Smooth muscle cell (in vitro differentiated cells): ENCODE results near the gene SERPINB10. TPM values are rescaled to one million over a fixed set of nuclear protein-coding genes. Genes with fewer than 3 reads are reported as not detected.

Source experiments
- DNase-seq: peaks from one replicate; lab custom pipeline; 2025; ENCODE audit not compliant: unreplicated experiment; lab: John Stamatoyannopoulos, UW
- H2AFZ ChIP-seq: fragments of 200-600 bp; sonication (generic); 2 replicates; pipeline ENCODE4 v1.6.0; 2016; ENCODE audit warnings: antibody characterized with exemption, low read depth, mild to moderate bottlenecking
- H3F3A ChIP-seq: fragments of 200-600 bp; sonication (generic); 2 replicates; pipeline ENCODE4 v1.6.0; 2017; ENCODE audit warnings: antibody characterized with exemption, low read depth
- H3K27ac ChIP-seq: fragments of 200-600 bp; sonication (generic); 2 replicates; pipeline ENCODE4 v1.5.1; 2016; ENCODE audit warnings: low read depth, mild to moderate bottlenecking
- H3K27me3 ChIP-seq: fragments of 200-600 bp; sonication (generic); 2 replicates; pipeline ENCODE4 v1.6.1; 2016; ENCODE audit warnings: low read depth, mild to moderate bottlenecking
- H3K36me3 ChIP-seq: fragments of 200-600 bp; sonication (generic); 2 replicates; pipeline ENCODE4 v1.5.1; 2016; ENCODE audit warnings: low read depth
- H3K4me1 ChIP-seq: fragments of 200-600 bp; sonication (generic); 2 replicates; pipeline ENCODE4 v1.5.1; 2016; ENCODE audit warnings: low read depth
- H3K4me2 ChIP-seq: fragments of 200-600 bp; sonication (generic); 2 replicates; pipeline ENCODE4 v1.6.0; 2016; ENCODE audit warnings: mild to moderate bottlenecking
- H3K4me3 ChIP-seq: fragments of 200-600 bp; sonication (generic); 2 replicates; pipeline ENCODE4 v1.5.1; 2016; ENCODE audit warnings: mild to moderate bottlenecking
- H3K79me2 ChIP-seq: fragments of 200-600 bp; sonication (generic); 2 replicates; pipeline ENCODE4 v1.6.0; 2016; ENCODE audit warnings: low read depth, mild to moderate bottlenecking
- H3K9ac ChIP-seq: fragments of 200-600 bp; sonication (generic); 2 replicates; pipeline ENCODE4 v1.6.0; 2016; ENCODE audit warnings: low read depth
- H3K9me3 ChIP-seq: fragments of 200-600 bp; sonication (generic); replicated peaks from 2 replicates; pipeline ENCODE4 v1.5.1; 2016; ENCODE audit warnings: low read depth
- H4K20me1 ChIP-seq: fragments of 200-600 bp; sonication (generic); 2 replicates; pipeline ENCODE4 v1.6.0; 2016; ENCODE audit warnings: low read depth
- CTCF ChIP-seq: fragments of 200-600 bp; sonication (generic); IDR thresholded peaks from 2 replicates; pipeline ENCODE4 v1.5.1; 2017; ENCODE audit warnings: borderline replicate concordance, mild to moderate bottlenecking, antibody characterized with exemption; ENCODE audit not compliant: insufficient read depth, poor library complexity, severe bottlenecking
- WGBS: methylation state at CpG from one replicate; pipeline ENCODE4 v1.1.7; 2016; ENCODE audit warnings: low lambda C conversion rate; 5-methylcytosine and 5-hydroxymethylcytosine counted together
- polyA plus RNA-seq: library from polyadenylated mRNA; unstranded; fragments of >200 nt; fragmentation: Nextera tagmentation; extraction: Ambion mirVana; gene quantifications from 2 replicates; pipeline ENCODE4 v1.2.1, GENCODE V29; 2016
- total RNA-seq: library from RNA; depleted of rRNA; stranded (reverse); fragments of >200 nt; gene quantifications from 2 replicates; pipeline ENCODE4 v1.2.3, GENCODE V29; 2014

The SERPINB10 gene
- total and polyA plus RNA-seq, 2 experiments from 2014 or later: 0.31 TPM; not detected in 1

DNA sequence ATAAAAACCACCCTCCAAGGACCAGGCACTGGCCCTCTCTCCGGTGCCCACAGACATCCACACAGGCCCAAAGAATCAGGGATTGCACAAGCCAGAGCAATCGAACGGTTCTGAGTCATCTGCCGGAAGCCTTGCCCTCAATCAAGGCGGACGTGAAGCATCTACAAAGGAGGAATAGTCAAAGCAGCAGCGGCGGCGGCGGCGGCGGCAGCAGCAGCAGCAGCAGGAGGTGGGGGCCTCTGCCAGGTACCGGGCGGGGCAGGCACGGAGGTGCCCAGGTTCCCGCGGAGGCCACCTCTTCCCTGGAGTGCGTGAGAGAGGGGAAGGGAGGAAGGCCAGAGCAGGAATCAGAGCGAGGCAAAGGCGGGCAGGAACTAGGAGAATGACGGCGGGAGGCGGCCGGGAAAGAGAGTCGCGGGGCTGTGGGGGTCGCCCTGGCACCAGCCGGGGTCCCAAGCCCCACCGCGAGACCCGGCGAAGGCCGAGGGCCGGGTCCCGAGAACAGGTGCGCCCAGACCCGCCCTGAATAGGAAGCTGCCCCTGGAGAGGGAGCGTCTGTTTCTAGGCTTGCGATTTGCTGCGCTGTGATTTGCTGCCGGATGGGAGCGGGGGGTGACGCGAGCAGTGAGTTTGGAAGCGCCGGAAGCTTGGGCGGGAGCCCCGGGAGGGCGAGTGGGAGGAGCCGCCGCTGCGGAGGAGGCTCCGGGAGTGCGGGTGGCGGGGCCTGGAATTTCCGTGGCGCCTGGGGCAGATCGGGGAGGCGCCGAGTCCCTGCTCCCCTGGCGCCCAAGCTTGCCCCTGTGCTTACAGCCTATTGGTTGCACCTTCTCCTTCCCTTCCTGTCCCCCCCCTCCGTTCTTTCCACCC lies 62.4 kb downstream of the SERPINB10 start, which contains the start of gene SERPINB8:
Gene SERPINB8, plus strand, starts transcription at position 140 of the 867 bp plus-strand sequence. CDS start 8,228 bp downstream, outside the sequence.
- Histone ChIP-seq H3K79me2 (peaks cover 21% of the 10 kb centered on the region), H3K27ac (peak within 1 kb of the TSS; percentile 96), H3K9ac (peak within 1 kb of the TSS; percentile 93), H2AFZ (peak within 1 kb of the TSS; percentile 54), H3K36me3 (no peaks in the 10 kb centered on the region), H3K4me2 (peak within 1 kb of the TSS; percentile 91), H3K4me3 (peak within 1 kb of the TSS; percentile 77), H3K27me3 (no peaks in the 10 kb centered on the region), H3K9me3 (no peaks in the 10 kb centered on the region), H3K4me1 (peaks cover 9% of the 10 kb centered on the region), H3F3A (peaks cover 2% of the 10 kb centered on the region), H4K20me1 (no peaks in the 10 kb centered on the region)
- peak; percentile 75 for DNase-seq
- TF ChIP-seq CTCF: no peak
- under 1% methylated on average over 57 of the region's 62 CpGs for WGBS

DNA sequence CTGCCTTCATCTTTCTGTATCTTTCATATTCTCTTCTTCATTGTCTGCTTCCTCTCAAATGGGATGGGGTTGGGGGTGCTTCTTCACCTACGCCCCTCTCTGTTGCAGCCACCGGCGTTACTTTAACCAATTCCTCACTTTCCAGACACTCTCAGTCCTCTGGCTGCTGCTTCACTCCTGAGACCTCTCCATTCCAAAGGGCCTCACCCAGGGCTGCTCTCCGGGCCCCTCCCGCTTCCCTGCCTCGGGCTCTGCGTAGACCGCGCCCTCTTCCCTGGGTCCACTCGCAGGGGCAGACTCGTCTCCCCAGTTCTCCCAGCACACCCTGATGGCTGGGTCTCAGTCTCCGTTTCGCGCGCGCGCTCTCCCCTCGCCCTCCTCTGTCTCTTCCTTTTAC lies 63.0 kb downstream of the SERPINB10 start:
- H3K27ac ChIP-seq: peak overlapping the region; percentile 96
- H3K4me1 ChIP-seq: peaks cover 9% of the 10 kb centered on the region
- H3K9me3 ChIP-seq: no peaks in the 10 kb centered on the region
- peak; percentile 43 for DNase-seq
- H2AFZ ChIP-seq: peak overlapping the region; percentile 42
- 8% methylated on average over 18 of the region's 18 CpGs for WGBS
- H3K9ac ChIP-seq: peak overlapping the region; percentile 93
- no peak for TF ChIP-seq CTCF
- peaks cover 2% of the 10 kb centered on the region for H3F3A ChIP-seq
- peaks cover 26% of the 10 kb centered on the region for H3K79me2 ChIP-seq
- peak overlapping the region; percentile 77 for H3K4me3 ChIP-seq
- H4K20me1 ChIP-seq: no peaks in the 10 kb centered on the region
- H3K27me3 ChIP-seq: no peaks in the 10 kb centered on the region
- peak overlapping the region; percentile 91 for H3K4me2 ChIP-seq
- no peaks in the 10 kb centered on the region for H3K36me3 ChIP-seq

DNA sequence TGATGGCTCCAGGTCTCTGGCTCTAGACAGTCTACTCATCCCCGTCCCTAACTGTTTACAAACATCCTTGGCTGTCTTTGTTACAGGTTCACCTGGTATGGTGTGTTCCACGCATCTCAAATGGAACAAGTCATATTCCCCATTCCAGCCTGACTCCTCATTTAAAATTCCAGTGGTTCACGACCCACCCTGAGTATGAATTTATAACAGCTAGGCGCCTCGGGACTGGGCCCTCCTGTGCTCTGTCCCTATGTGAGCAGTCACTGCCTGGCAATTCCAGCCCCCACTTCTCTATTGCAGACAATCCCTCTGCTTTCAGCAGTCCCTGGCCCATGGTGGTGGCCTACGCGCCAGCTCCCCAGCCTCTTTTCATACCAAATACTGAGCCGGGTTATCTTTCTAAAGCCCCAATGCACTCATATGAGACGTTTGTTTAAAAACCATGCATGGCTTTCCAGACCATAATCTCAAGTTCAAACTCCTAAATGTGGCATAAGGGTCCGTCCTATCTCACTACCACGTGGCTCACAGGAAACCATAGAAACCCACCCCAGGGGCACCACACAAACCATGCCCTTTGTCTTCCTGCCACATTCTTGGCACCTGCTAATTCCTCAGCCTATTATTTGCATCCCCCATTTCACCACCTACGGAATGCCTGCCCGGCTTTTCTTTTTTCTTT lies 63.7 kb downstream of the SERPINB10 start:
- Histone ChIP-seq H2AFZ (peak overlapping the region; percentile 42), H3K9me3 (no peaks in the 10 kb centered on the region), H4K20me1 (no peaks in the 10 kb centered on the region), H3K4me2 (peak overlapping the region; percentile 91), H3F3A (peaks cover 2% of the 10 kb centered on the region), H3K9ac (peak overlapping the region; percentile 93), H3K4me1 (peaks cover 9% of the 10 kb centered on the region), H3K27ac (peak overlapping the region; percentile 96), H3K27me3 (no peaks in the 10 kb centered on the region), H3K79me2 (peaks cover 29% of the 10 kb centered on the region), H3K36me3 (no peaks in the 10 kb centered on the region), H3K4me3 (peak overlapping the region; percentile 77)
- DNase-seq: no peak
- WGBS: 65% methylated on average over 13 of the region's 13 CpGs
- no peak for TF ChIP-seq CTCF
